Measurements from ENCODE around the gene PPP1R15A.

The PPP1R15A gene

DNA sequence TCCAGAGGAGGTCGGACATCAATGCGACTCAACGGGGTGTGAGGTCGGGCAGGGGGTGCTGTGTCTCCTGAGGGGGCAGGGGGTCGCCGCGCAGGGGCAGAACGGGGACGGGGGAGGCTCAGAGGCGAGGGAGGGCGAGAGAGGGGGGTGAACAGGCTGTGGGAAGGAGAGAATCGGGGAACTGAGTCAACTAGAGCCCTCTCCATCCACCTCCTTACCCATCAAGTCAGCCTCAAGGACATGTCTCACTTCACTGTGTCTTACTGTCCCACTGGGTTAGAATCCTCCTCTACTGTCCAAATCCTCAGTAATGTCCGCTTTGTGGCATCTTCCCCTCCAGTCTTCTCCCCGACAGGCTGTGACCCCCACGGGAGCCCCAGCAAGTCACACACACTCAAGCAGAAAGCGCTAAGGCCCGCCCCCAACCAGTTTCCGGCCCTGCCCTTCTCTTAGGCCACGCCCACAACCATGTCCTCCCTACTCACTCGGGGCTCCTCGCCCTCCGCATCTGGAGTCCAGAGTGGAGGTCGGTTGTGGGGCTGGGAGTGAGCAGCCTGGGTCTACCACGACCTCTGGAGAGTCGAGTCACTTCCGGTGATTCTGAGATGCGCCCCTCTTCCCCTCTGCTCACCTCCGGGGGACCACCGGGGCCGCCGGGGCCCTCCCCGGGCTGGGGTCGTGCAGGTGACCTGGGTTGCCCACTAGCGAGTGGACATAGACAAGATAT lies 13.1 kb upstream of the PPP1R15A start:
- no peak for DNase-seq (ENCODE audit: low read depth, low spot score)
- WGBS (ENCODE audit: insufficient coverage, insufficient read length) = no CpG with 5 or more reads among the region's 34 CpGs
- H3K4me3 ChIP-seq (ENCODE audit: low read length) = no peak overlapping the region
- no peaks in the 10 kb centered on the region for H3K27me3 ChIP-seq (ENCODE audit: control insufficient read depth, insufficient read depth, low read length)
- no peaks in the 10 kb centered on the region for H3K36me3 ChIP-seq (ENCODE audit: control insufficient read depth, insufficient read depth, low read length)
- no peaks in the 10 kb centered on the region for H3K9me3 ChIP-seq (ENCODE audit: control insufficient read depth, insufficient read depth, low read length)
- H3K27ac ChIP-seq (ENCODE audit: low read length) = no peak overlapping the region
- H3K4me1 ChIP-seq (ENCODE audit: control insufficient read depth, insufficient read depth, low read length) = no peaks in the 10 kb centered on the region

GRCh38 chr19:48859711-48860572 lies 12.3 kb upstream of the PPP1R15A start:
- no peak for DNase-seq (ENCODE audit: low read depth, low spot score)

GRCh38 chr19:48861313-48861712 lies 10.9 kb upstream of the PPP1R15A start:
- Histone ChIP-seq H3K27me3 (ENCODE audit: control insufficient read depth, insufficient read depth, low read length) (no peaks in the 10 kb centered on the region), H3K4me3 (ENCODE audit: low read length) (no peak overlapping the region), H3K27ac (ENCODE audit: low read length) (no peak overlapping the region), H3K36me3 (ENCODE audit: control insufficient read depth, insufficient read depth, low read length) (no peaks in the 10 kb centered on the region), H3K9me3 (ENCODE audit: control insufficient read depth, insufficient read depth, low read length) (no peaks in the 10 kb centered on the region), H3K4me1 (ENCODE audit: control insufficient read depth, insufficient read depth, low read length) (no peaks in the 10 kb centered on the region)
- no peak for DNase-seq (ENCODE audit: low read depth, low spot score)
- WGBS (ENCODE audit: insufficient coverage, insufficient read length) = no CpG with 5 or more reads among the region's 18 CpGs

More at GRCh38 chr19:48859711-48860572, 12.3 kb upstream of the PPP1R15A start:
- WGBS (ENCODE audit: insufficient coverage, insufficient read length) = no CpG with 5 or more reads among the region's 30 CpGs
- H3K9me3 ChIP-seq (ENCODE audit: control insufficient read depth, insufficient read depth, low read length) = no peaks in the 10 kb centered on the region
- H3K4me3 ChIP-seq (ENCODE audit: low read length) = no peak overlapping the region
- no peak overlapping the region for H3K27ac ChIP-seq (ENCODE audit: low read length)
- no peaks in the 10 kb centered on the region for H3K4me1 ChIP-seq (ENCODE audit: control insufficient read depth, insufficient read depth, low read length)
- H3K36me3 ChIP-seq (ENCODE audit: control insufficient read depth, insufficient read depth, low read length) = no peaks in the 10 kb centered on the region
- no peaks in the 10 kb centered on the region for H3K27me3 ChIP-seq (ENCODE audit: control insufficient read depth, insufficient read depth, low read length)

DNA sequence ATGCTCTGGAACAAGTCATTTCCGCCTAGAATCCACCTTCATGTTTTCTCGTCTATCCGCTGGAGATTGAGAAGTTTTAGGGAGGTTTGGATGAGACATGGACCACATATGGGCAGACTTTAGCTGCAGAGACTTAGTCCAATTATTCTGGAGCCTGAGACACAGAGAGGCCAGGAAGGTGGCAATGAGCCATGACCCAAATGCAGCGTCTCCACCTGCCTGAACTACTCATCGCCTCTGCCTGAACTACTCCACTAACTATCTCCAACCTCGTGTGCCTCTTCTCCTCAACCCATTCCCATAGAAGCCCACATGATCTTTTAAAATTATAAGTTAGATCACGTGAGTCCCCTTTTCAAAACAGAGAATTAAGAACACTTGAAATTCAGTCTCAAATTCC lies 9.4 kb upstream of the PPP1R15A start:
- no peaks in the 10 kb centered on the region for H3K27me3 ChIP-seq (ENCODE audit: control insufficient read depth, insufficient read depth, low read length)
- H3K4me3 ChIP-seq (ENCODE audit: low read length) = no peak overlapping the region
- WGBS (ENCODE audit: insufficient coverage, insufficient read length) = no CpG with 5 or more reads among the region's 7 CpGs
- H3K4me1 ChIP-seq (ENCODE audit: control insufficient read depth, insufficient read depth, low read length) = 0 out of 2 replicates have a peak, but pooled peaks cover under 1% of the 10 kb centered on the region
- no peaks in the 10 kb centered on the region for H3K36me3 ChIP-seq (ENCODE audit: control insufficient read depth, insufficient read depth, low read length)
- H3K27ac ChIP-seq (ENCODE audit: low read length) = no peak overlapping the region
- DNase-seq (ENCODE audit: low read depth, low spot score) = no peak
- H3K9me3 ChIP-seq (ENCODE audit: control insufficient read depth, insufficient read depth, low read length) = no peaks in the 10 kb centered on the region

DNA sequence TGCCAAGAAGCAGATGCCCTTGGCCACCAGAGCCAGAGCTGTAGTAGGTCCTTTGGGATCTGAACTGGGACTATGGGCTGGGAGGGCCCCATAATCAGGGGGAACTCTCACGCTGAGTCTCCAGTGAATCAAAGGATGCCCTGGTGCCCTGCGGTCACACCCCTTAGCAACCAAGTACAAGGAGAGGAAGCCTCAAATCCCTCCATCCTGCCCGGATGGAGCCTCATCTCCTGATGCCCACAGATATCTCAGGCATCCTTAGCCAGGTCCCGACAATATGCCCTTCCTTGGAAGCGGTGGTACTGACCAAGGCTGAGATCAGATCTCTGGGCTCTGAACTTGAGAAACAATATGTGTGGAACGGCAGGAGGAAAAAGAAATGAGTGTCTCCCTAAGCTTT lies 5.5 kb upstream of the PPP1R15A start:
- H3K27me3 ChIP-seq (ENCODE audit: control insufficient read depth, insufficient read depth, low read length) = no peaks in the 10 kb centered on the region
- DNase-seq (ENCODE audit: low read depth, low spot score) = no peak
- H3K4me1 ChIP-seq (ENCODE audit: control insufficient read depth, insufficient read depth, low read length) = 0 out of 2 replicates have a peak, but pooled peaks cover 2% of the 10 kb centered on the region
- WGBS (ENCODE audit: insufficient coverage, insufficient read length) = no CpG with 5 or more reads among the region's 6 CpGs
- no peak overlapping the region for H3K4me3 ChIP-seq (ENCODE audit: low read length)
- H3K27ac ChIP-seq (ENCODE audit: low read length) = no peak overlapping the region
- no peaks in the 10 kb centered on the region for H3K36me3 ChIP-seq (ENCODE audit: control insufficient read depth, insufficient read depth, low read length)
- H3K9me3 ChIP-seq (ENCODE audit: control insufficient read depth, insufficient read depth, low read length) = no peaks in the 10 kb centered on the region

DNA sequence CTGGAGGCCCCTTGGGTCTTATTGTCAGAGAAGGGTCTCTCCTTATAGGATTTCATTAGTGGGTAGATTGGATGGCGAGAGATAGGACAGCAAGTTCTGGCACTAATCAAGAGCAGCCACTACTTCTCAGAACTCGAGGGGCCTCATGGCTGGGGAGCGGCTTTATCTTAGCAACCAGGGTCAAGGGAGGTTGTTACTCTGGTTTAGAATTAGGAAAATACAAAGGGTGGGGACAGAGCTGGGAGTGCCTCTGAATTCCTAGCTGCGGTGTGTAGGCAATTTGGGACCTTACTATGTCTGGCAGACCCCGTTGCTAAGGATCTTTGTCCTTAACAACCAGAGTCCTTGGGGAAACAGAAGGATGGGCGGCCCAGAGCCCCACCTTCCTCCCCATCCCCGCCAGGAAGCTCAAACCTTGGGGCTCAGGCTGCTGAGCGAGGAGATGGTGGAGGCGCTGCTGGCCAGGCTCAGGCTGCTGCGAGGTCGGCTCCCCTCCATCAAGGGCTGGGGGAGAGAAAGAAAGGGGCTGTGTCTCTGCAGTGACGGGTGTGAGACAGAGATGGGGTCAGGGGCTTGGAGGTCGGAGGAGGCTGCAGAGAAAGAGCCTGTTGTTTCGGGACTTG lies 5.0 kb upstream of the PPP1R15A start:
- no CpG with 5 or more reads among the region's 14 CpGs for WGBS (ENCODE audit: insufficient coverage, insufficient read length)
- Histone ChIP-seq H3K4me1 (ENCODE audit: control insufficient read depth, insufficient read depth, low read length) (0 out of 2 replicates have a peak, but pooled peaks cover 2% of the 10 kb centered on the region), H3K9me3 (ENCODE audit: control insufficient read depth, insufficient read depth, low read length) (no peaks in the 10 kb centered on the region), H3K4me3 (ENCODE audit: low read length) (no peak overlapping the region), H3K36me3 (ENCODE audit: control insufficient read depth, insufficient read depth, low read length) (no peaks in the 10 kb centered on the region), H3K27ac (ENCODE audit: low read length) (no peak overlapping the region), H3K27me3 (ENCODE audit: control insufficient read depth, insufficient read depth, low read length) (no peaks in the 10 kb centered on the region)
- DNase-seq (ENCODE audit: low read depth, low spot score) = no peak

DNA sequence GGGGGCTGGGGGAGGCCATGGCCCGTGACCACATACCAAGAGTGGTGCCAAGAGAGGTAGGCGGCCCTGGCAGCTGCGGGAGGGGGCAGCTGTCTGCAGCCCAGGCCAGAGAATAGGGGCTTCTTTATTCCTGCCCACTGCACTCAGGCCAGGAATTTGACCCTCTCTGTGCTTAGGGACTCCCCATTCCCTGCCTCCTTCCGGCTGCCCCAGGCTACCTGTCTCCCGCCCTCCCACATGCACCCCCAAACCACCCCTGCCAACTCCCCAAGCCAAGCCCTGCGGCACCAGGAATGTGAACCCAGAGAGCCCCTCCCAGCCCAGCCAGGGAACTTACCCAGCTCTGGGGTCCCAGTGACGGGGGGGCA lies 4.5 kb upstream of the PPP1R15A start:
- Histone ChIP-seq H3K4me3 (ENCODE audit: low read length) (no peak overlapping the region), H3K27me3 (ENCODE audit: control insufficient read depth, insufficient read depth, low read length) (no peaks in the 10 kb centered on the region), H3K27ac (ENCODE audit: low read length) (no peak overlapping the region), H3K9me3 (ENCODE audit: control insufficient read depth, insufficient read depth, low read length) (no peaks in the 10 kb centered on the region), H3K4me1 (ENCODE audit: control insufficient read depth, insufficient read depth, low read length) (0 out of 2 replicates have a peak, but pooled peaks cover 2% of the 10 kb centered on the region), H3K36me3 (ENCODE audit: control insufficient read depth, insufficient read depth, low read length) (no peaks in the 10 kb centered on the region)
- DNase-seq (ENCODE audit: low read depth, low spot score) = no peak
- no CpG with 5 or more reads among the region's 7 CpGs for WGBS (ENCODE audit: insufficient coverage, insufficient read length)

DNA sequence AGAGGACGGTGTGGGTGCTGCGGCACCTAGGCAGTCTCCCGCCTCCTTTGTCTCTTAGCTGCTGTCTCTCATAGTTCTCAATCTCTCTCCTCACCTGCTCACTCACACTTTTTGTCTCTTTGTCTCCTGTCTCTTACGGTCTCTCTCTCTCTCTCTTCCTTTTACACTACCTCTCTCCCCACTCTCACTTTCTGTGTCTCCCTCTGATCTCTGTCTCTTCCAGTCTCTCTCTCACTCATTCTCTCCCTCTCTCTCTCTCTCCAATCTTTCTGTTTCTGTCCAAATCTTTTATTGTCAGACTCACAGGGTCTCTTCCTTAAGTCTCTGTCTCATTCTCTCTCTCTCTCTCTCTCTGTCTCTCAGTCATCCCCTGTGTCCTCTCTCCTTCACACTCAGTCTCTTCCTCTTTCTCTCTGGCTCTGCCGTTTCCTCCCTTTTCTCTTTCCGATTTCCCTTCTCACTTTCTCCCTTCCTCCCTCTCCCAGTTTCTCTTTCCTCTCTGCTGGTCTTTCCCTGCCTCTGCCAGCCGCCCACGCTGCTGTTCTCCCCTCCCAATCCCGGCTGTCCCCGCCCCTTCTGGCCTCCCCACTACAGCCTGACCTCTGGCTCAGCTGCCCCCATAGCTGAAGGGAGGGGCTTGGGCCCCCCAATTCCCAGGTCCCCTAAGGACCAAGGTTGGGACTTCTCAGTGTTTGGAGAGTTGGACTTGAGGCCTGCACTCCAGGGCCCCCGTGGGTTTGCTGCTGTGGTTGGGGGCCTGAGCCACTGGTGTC lies 3.9 kb upstream of the PPP1R15A start, which contains the start of gene PLEKHA4:
PLEKHA4 (minus strand) TSS at position 504 of the 773 bp plus-strand sequence. CDS start 997 bp downstream, outside the sequence.
- H3K27ac ChIP-seq (ENCODE audit: low read length) = no peak within 1 kb of the TSS
- H3K9me3 ChIP-seq (ENCODE audit: control insufficient read depth, insufficient read depth, low read length) = no peaks in the 10 kb centered on the region
- H3K4me3 ChIP-seq (ENCODE audit: low read length) = no peak within 1 kb of the TSS
- no peaks in the 10 kb centered on the region for H3K27me3 ChIP-seq (ENCODE audit: control insufficient read depth, insufficient read depth, low read length)
- H3K36me3 ChIP-seq (ENCODE audit: control insufficient read depth, insufficient read depth, low read length) = no peaks in the 10 kb centered on the region
- H3K4me1 ChIP-seq (ENCODE audit: control insufficient read depth, insufficient read depth, low read length) = peaks cover 4% of the 10 kb centered on the region; the same call in 1 of the 2 replicates
- DNase-seq (ENCODE audit: low read depth, low spot score) = no peak
- 100% methylated on average over 1 of the region's 11 CpGs for WGBS (ENCODE audit: insufficient coverage, insufficient read length)

DNA sequence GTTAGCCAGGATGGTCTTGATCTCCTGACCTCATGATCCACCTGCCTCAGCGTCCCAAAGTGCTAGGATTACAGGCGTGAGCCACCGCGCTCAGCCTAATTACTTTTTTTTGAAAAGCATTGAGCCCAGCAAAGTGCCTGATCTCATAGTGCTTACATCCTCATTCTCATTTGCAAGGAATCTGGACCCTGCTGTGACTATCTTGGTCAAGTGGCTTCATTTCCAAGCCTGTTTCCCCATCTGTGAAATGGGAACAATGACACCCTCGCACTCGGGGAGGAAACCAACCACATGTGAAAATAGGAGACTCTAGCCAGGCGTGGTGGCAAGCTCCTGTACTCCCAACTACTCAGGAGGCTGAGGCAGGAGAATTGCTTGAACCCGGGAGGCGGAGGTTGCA lies 2.2 kb upstream of the PPP1R15A start:
- Histone ChIP-seq H3K4me1 (ENCODE audit: control insufficient read depth, insufficient read depth, low read length) (peaks cover 4% of the 10 kb centered on the region; the same call in 1 of the 2 replicates), H3K9me3 (ENCODE audit: control insufficient read depth, insufficient read depth, low read length) (no peaks in the 10 kb centered on the region), H3K36me3 (ENCODE audit: control insufficient read depth, insufficient read depth, low read length) (peaks cover 11% of the 10 kb centered on the region; the same call in 1 of the 2 replicates), H3K27ac (ENCODE audit: low read length) (no peak overlapping the region), H3K4me3 (ENCODE audit: low read length) (no peak overlapping the region), H3K27me3 (ENCODE audit: control insufficient read depth, insufficient read depth, low read length) (no peaks in the 10 kb centered on the region)
- no peak for DNase-seq (ENCODE audit: low read depth, low spot score)
- no CpG with 5 or more reads among the region's 9 CpGs for WGBS (ENCODE audit: insufficient coverage, insufficient read length)
